ENCODE results near the gene PSMD5.

The PSMD5 gene

GRCh38 chr9:120801441-120801840, 41.3 kb downstream of the PSMD5 start:
- DNase-seq = no peak

GRCh38 chr9:120792898-120793765, 49.6 kb downstream of the PSMD5 start, which contains the start of gene FBXW2:
Gene FBXW2, minus strand, starts transcription at chr9:120793416. Its CDS starts 5,158 bp downstream, at chr9:120788258.
- DNase-seq = peak; percentile 82

GRCh38 chr9:120791161-120791560, 51.6 kb downstream of the PSMD5 start:
- no peak for DNase-seq

GRCh38 chr9:120787933-120788332, 54.8 kb downstream of the PSMD5 start:
- no peak for DNase-seq

- DNase-seq = no peak
These were observed 59.1 kb downstream of the PSMD5 start for GRCh38 chr9:120783602-120784047.

GRCh38 chr9:120781236-120781635, 61.5 kb downstream of the PSMD5 start:
- no peak for DNase-seq

- DNase-seq = no peak
These were observed 62.4 kb downstream of the PSMD5 start for GRCh38 chr9:120780367-120780766.

- DNase-seq = no peak
These were observed 63.5 kb downstream of the PSMD5 start for GRCh38 chr9:120779227-120779626.

- DNase-seq = no peak
These were observed 64.0 kb downstream of the PSMD5 start for GRCh38 chr9:120778758-120779157.

- no peak for DNase-seq
These were observed 65.5 kb downstream of the PSMD5 start for GRCh38 chr9:120777229-120777628.

- DNase-seq = no peak
These were observed 65.9 kb downstream of the PSMD5 start for GRCh38 chr9:120776788-120777187.

GRCh38 chr9:120775859-120776258, 66.9 kb downstream of the PSMD5 start:
- DNase-seq = no peak

- no peak for DNase-seq
These were observed 68.0 kb downstream of the PSMD5 start for GRCh38 chr9:120774719-120775118.

GRCh38 chr9:120773256-120773655, 69.5 kb downstream of the PSMD5 start:
- DNase-seq = no peak

GRCh38 chr9:120770931-120771330, 71.8 kb downstream of the PSMD5 start:
- DNase-seq = no peak

GRCh38 chr9:120768886-120769285, 73.8 kb downstream of the PSMD5 start:
- DNase-seq = no peak

- no peak for DNase-seq
These were observed 74.5 kb downstream of the PSMD5 start for GRCh38 chr9:120768247-120768646.

- DNase-seq = no peak
These were observed 75.3 kb downstream of the PSMD5 start for GRCh38 chr9:120767451-120767850.
